ENCODE data around the gene CAMSAP1.

Gene CAMSAP1

GRCh38 chr9:135771401-135772051 lies 135.8 kb downstream of the CAMSAP1 start:
- DNase-seq: no peak

DNA sequence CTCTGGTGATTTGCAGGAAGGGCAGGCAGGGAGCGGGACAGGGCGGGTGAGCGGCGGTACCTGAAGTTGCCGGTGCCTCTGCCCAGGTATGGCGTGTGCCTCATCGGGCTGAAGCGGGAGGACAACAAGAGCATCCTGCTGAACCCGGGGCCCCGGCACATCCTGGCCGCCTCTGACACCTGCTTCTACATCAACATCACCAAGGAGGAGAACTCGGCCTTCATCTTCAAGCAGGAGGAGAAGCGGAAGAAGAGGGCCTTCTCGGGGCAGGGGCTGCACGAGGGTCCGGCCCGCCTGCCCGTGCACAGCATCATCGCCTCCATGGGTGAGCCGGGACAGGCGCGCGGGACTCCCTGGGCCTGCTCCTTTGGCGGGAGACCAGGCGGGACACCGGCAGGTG lies 136.6 kb downstream of the CAMSAP1 start:
- no peak for DNase-seq

GRCh38 chr9:135770203-135770535 lies 137.2 kb downstream of the CAMSAP1 start:
- no peak for DNase-seq

DNA sequence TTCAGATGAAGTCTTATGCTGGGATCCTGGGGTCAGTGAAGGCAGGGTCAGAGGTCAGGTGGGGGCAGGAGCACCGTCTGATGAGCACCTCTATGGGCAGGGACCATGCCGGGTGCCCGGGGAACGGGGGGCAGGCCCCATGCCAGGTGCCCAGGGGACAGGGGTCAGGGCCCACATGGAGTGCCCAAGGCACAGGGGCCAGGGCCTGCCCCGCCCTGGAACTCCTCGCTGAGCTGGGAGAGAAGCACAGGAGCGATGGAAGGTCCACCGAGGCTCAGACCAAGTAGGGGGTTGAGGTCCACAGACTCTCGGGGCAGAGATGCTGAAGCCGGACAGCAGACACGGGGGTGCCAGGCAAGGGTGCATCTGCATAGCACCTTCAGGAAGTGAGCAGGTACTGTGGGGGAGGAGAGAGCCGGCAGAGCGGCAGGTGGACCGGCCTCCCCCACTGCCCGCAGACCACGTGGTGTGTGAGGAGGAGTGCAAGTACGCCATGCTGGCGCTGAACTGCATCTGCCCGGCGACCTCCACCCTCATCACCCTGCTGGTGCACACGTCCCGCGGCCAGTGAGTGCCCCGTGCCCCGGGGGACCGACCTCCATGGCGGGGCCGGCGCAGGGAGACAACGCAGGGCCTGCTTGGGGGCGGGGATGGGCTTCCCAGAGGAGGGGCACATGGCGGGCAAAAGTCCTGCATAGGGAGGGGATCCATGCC lies 137.7 kb downstream of the CAMSAP1 start:
- no peak for DNase-seq

DNA sequence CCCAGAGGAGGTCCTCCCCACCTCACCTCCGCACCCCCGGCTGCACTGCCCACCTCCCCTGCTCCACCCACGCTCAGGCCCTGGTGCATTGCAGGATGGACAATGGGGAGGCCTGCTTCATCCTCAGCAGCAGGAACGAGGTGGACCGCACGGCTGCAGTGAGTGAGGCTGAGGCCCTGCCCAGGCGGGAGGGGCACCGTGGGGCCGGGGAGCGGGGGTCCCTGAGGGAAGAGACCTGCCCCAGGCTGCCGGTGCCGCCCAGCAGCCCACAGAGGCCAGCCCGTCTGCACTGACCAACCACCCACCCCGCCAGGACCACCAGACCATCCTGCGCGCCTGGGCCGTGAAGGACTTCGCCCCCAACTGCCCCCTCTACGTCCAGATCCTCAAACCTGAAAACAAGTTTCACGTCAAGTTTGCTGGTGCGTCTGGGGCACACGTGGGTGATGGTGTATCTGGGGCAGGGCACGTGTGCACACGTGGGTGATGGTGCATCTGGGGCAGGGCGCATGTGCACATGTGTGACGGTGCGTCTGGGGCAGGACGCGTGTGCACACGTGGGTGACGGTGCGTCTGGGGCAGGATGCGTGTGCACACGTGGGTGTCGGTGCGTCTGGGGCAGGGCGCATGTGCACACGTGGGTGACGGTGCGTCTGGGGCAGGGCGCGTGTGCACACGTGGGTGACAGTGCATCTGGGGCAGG lies 138.7 kb downstream of the CAMSAP1 start:
- no peak for DNase-seq

DNA sequence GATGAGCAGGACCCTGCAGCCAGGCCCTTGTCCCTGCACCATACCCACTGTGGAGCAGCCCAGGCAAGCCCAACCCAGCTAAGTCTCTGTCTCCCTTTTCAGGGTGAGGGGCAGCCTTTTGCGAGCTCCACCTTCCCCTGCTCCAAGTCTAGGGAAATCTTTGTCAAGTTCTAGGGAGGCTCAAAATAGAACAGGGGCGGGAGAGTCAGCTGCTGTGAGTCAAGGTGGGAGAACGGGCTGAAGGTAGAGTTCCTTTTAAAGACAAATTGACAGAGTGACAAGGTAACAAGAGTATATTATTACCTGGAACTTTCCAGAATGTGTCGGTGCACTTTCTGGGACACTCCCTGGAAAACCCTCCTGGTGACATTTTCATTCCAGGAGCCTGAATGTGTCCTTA lies 140.6 kb downstream of the CAMSAP1 start:
- no peak for DNase-seq

DNA sequence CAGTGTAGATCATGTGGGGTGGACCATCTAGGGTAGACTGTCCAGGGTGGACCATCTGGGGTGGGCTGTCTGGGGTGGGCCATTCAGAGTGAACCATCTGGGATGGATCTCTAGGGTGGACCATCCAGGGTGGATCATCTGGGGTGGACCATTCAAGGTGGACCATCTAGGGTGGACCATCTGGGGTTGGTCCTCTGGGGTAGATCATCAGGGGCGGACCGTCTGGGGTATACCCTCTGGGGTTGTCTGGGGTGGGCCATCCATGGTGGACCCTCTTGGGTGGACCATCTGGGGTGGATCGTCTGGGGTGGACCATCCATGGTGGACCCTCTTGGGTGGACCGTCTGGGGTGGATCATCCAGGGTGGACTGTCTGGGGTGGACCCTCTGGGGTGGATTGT lies 141.1 kb downstream of the CAMSAP1 start:
- no peak for DNase-seq

DNA sequence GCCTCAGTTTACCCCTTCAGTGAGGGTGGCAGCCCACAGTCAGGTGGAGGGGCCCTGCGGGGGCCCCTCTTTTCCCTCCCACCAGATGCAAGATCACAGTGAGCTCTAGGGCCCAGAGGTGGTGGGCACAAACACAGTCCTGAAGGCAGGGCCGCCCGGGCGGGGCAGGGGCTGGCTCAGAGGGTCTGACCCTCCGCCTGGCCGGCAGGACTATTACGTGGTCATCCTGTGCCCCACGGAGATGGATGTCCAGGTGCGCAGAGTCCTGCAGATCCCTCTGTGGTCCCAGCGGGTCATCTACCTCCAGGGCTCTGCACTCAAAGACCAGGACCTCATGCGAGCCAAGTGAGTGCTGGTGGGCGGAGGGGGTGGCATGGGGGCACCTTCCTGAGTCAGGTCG lies 141.9 kb downstream of the CAMSAP1 start:
- no peak for DNase-seq

GRCh38 chr9:135764731-135765130 lies 142.6 kb downstream of the CAMSAP1 start:
- no peak for DNase-seq

GRCh38 chr9:135763716-135764446 lies 143.5 kb downstream of the CAMSAP1 start:
- no peak for DNase-seq

GRCh38 chr9:135762921-135763320 lies 144.4 kb downstream of the CAMSAP1 start:
- DNase-seq: no peak

GRCh38 chr9:135761845-135762168 lies 145.5 kb downstream of the CAMSAP1 start:
- no peak for DNase-seq

- DNase-seq: no peak
These were observed 146.0 kb downstream of the CAMSAP1 start for GRCh38 chr9:135761150-135761844.

- DNase-seq: no peak
These were observed 146.9 kb downstream of the CAMSAP1 start for GRCh38 chr9:135760465-135760864.

DNA sequence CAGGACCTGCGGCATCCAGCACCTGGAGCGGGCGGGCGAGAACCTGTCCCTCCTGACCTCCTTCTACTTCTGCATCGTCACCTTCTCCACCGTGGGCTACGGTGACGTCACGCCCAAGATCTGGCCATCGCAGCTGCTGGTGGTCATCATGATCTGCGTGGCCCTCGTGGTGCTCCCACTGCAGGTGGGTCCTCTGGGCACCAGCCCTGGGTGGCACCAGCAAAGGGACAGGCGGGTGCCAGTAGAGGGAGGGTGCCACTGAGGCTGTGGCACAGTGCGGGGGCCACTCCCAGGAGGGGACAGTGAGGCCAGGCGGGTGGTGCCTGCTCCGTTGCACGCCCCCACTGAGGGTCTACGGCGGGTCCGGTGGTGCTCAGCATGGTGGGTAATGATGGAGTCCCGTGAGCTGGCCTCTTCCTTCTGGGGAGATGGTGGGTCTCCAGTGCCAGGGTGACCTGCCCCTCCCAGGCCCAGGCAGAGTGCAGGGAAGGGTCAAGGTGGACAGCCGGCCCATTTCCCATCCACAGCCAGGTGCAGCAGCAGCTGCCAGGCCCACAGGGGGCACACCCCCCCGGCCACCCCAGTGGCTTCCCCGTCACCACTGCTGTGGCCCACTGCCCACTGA lies 147.6 kb downstream of the CAMSAP1 start:
- no peak for DNase-seq

GRCh38 chr9:135758870-135759269 lies 148.5 kb downstream of the CAMSAP1 start:
- DNase-seq: no peak
